Spleen (tissue), 11 donors: ENCODE measurements around the gene HOTAIR. TPM values are rescaled to one million over a fixed set of nuclear protein-coding genes. Genes with fewer than 3 reads are reported as not detected.

ENCODE experiments used
- DNase-seq: peaks from one replicate; pipeline ENCODE4 v3.0.0-alpha.2; 2020
- H3K27ac ChIP-seq, 8 donors: fragments of 200-600 bp; sonication (generic) in 7 of 8; 1 replicate in 4 of 8; 2 replicates in 4 of 8; pipeline versions ENCODE4 v1.5.0 to v1.8.0; 2016 to 2021; ENCODE audit warnings: inconsistent platforms in 4 of 8, mild to moderate bottlenecking in 4 of 8, moderate library complexity in 1 of 8
- H3K27me3 ChIP-seq, 7 donors: fragments of 200-600 bp; sonication (generic) in 6 of 7; replicated peaks in 1 of 7; 1 replicate in 4 of 7; 2 replicates in 3 of 7; pipeline versions ENCODE4 v1.5.0 to v1.8.0; 2016 to 2021; ENCODE audit warnings: inconsistent platforms in 3 of 7, mild to moderate bottlenecking in 1 of 7
- H3K36me3 ChIP-seq, 6 donors: fragments of 200-600 bp; sonication (generic) in 5 of 6; 1 replicate in 4 of 6; 2 replicates in 2 of 6; pipeline versions ENCODE4 v1.5.0 to v1.8.0; 2016 to 2021; ENCODE audit warnings: inconsistent platforms in 2 of 6
- H3K4me1 ChIP-seq, 6 donors: fragments of 200-600 bp; sonication (generic) in 5 of 6; 1 replicate in 3 of 6; 2 replicates in 3 of 6; pipeline versions ENCODE4 v1.5.0 to v1.8.0; 2016 to 2021; ENCODE audit warnings: inconsistent platforms in 3 of 6
- H3K4me3 ChIP-seq, 8 donors: fragments of 200-600 bp; sonication (generic) in 7 of 8; 1 replicate in 4 of 8; 2 replicates in 4 of 8; pipeline versions ENCODE4 v1.5.0 to v1.8.0; 2016 to 2021; ENCODE audit warnings: inconsistent platforms in 4 of 8, mild to moderate bottlenecking in 4 of 8, moderate library complexity in 2 of 8
- H3K9me3 ChIP-seq, 8 donors: fragments of 200-600 bp; sonication (generic) in 7 of 8; 1 replicate in 4 of 8; 2 replicates in 4 of 8; pipeline versions ENCODE4 v1.5.0 to v1.8.0; 2016 to 2021; ENCODE audit warnings: inconsistent platforms in 4 of 8
- CTCF ChIP-seq, 11 experiments: fragments of 200-600 bp in 7 of 11; fragments of 450-650 bp in 4 of 11; sonication (generic) in 4 of 11; IDR thresholded peaks in 8 of 11; conservative IDR thresholded peaks in 3 of 11; 1 replicate in 7 of 11; 2 replicates in 4 of 11; pipeline versions ENCODE4 v1.4.0 to v1.8.0; 2016 to 2021; ENCODE audit warnings: antibody characterized with exemption in 11 of 11, inconsistent platforms in 4 of 11, mild to moderate bottlenecking in 1 of 11
- POLR2A ChIP-seq, 3 donors: fragments of 450-650 bp; IDR thresholded peaks; one replicate each; pipeline ENCODE4 v1.5.1; 2017; ENCODE audit warnings: antibody characterized with exemption in 3 of 3, mild to moderate bottlenecking in 1 of 3
- POLR2AphosphoS5 ChIP-seq, 3 donors: sonication (generic); formaldehyde crosslinking; IDR thresholded peaks; one replicate each; pipeline ENCODE4 v1.5.1; 2017; ENCODE audit warnings: antibody characterized with exemption in 3 of 3
- WGBS, 5 donors: extraction: QIAGEN DNeasy Blood & Tissue Kit in 3 of 5; methylation state at CpG; one replicate each; pipeline versions ENCODE4 v1.1.5 to v1.1.7; 2013 to 2018; 5-methylcytosine and 5-hydroxymethylcytosine counted together
- intact Hi-C: fragments of 100-400 bp; cut with DNase I; formaldehyde crosslinking; loops from one replicate; pipeline ENCODE4 v1.15.0; 2023; ENCODE audit warnings: low total_unique reads
- polyA plus RNA-seq, 3 donors: library from polyadenylated mRNA; stranded (reverse); fragments of 200-250 nt; gene quantifications; one replicate each; pipeline ENCODE4 v1.2.1, GENCODE V29; 2013
- total RNA-seq, 7 donors: library from RNA; depleted of rRNA in 3 of 7; stranded (reverse); fragments of >200 nt in 3 of 7; fragmentation: NEBNext Ultra II Directional in 4 of 7; extraction: Animal tissue kit (Norgen Biotek cat#: 25700) in 4 of 7; gene quantifications; one replicate each; pipeline versions ENCODE4 v1.1.0 to v1.2.1, GENCODE V29; 2016 to 2021
- donor health status: healthy with polysubstance abuse.
- donor health status: DM: no; HTN: no; CAD: no; lungs with moderate emphysema.
- donor health status: DM: no; HTN: no; CAD: no.
- donor health status: Bipolar disorder and iron deficiency.
- donor health status: healthy.
- donor health status: DM: no; HTN: no; CAD: no.
- donor health status: DM: yes; HTN: yes; CAD: no.

Gene HOTAIR
- total and polyA plus RNA-seq, 10 donors = not detected

- TF ChIP-seq POLR2A (IDR thresholded peaks at IDR 0.05) = no peak
- no peak for TF ChIP-seq CTCF (IDR thresholded peaks at IDR 0.05 in 8 of 11, conservative IDR thresholded peaks at IDR 0.05 in 3 of 11)
- TF ChIP-seq POLR2AphosphoS5 (IDR thresholded peaks at IDR 0.05) = no peak
- no peaks in the 10 kb centered on the region for H3K36me3 ChIP-seq
- no peak for DNase-seq
- no peaks in the 10 kb centered on the region for H3K9me3 ChIP-seq
- H3K27me3 ChIP-seq = peaks cover 4 to 100% (median 97%) of the 10 kb centered on the region in 7 donors
- intact Hi-C loops = no loop called here
- no peak overlapping the region for H3K27ac ChIP-seq
- H3K4me1 ChIP-seq = peaks cover 0 to 12% (median 0%) of the 10 kb centered on the region in 6 donors
- WGBS, 5 donors = 13 to 24% (median 15%) methylated on average over 4 of the region's 4 CpGs
- H3K4me3 ChIP-seq = no peak overlapping the region
These were observed 30.5 kb downstream of the HOTAIR start for GRCh38 chr12:53944209-53944608.

GRCh38 chr12:53942467-53942997 lies 32.2 kb downstream of the HOTAIR start:
- Histone ChIP-seq H3K4me1 (peaks cover 0 to 23% (median 7%) of the 10 kb centered on the region in 6 donors), H3K36me3 (no peaks in the 10 kb centered on the region), H3K27me3 (peaks cover 7 to 100% (median 99%) of the 10 kb centered on the region in 7 donors), H3K9me3 (peaks cover 0 to 3% (median 0%) of the 10 kb centered on the region in 8 donors), H3K27ac (no peak overlapping the region), H3K4me3 (no peak overlapping the region)
- DNase-seq = no peak
- intact Hi-C loops = no loop called here
- TF ChIP-seq POLR2AphosphoS5 (IDR thresholded peaks at IDR 0.05) (no peak), CTCF (IDR thresholded peaks at IDR 0.05 in 8 of 11, conservative IDR thresholded peaks at IDR 0.05 in 3 of 11) (no peak), POLR2A (IDR thresholded peaks at IDR 0.05) (no peak)
- WGBS, 5 donors = 13 to 24% (median 17%) methylated on average over 2 of the region's 2 CpGs

GRCh38 chr12:53941750-53942149 lies 33.0 kb downstream of the HOTAIR start:
- Histone ChIP-seq H3K4me3 (no peak overlapping the region), H3K27ac (no peak overlapping the region), H3K36me3 (no peaks in the 10 kb centered on the region), H3K9me3 (peaks cover 0 to 3% (median 0%) of the 10 kb centered on the region in 8 donors), H3K27me3 (peaks cover 8 to 100% (median 99%) of the 10 kb centered on the region in 7 donors), H3K4me1 (peaks cover 0 to 23% (median 7%) of the 10 kb centered on the region in 6 donors)
- TF ChIP-seq POLR2A (IDR thresholded peaks at IDR 0.05) = no peak
- TF ChIP-seq POLR2AphosphoS5 (IDR thresholded peaks at IDR 0.05) = no peak
- no peak for TF ChIP-seq CTCF (IDR thresholded peaks at IDR 0.05 in 8 of 11, conservative IDR thresholded peaks at IDR 0.05 in 3 of 11)
- DNase-seq = no peak
- 13 to 24% (median 16%) methylated on average over 5 of the region's 5 CpGs for WGBS, 5 donors
- intact Hi-C loops = no loop called here

- Histone ChIP-seq H3K27me3 (peaks cover 8 to 100% (median 99%) of the 10 kb centered on the region in 7 donors), H3K4me3 (no peak overlapping the region), H3K27ac (no peak overlapping the region), H3K36me3 (no peaks in the 10 kb centered on the region), H3K9me3 (peaks cover 0 to 3% (median 0%) of the 10 kb centered on the region in 8 donors), H3K4me1 (peaks cover 0 to 23% (median 7%) of the 10 kb centered on the region in 6 donors)
- intact Hi-C loops = no loop called here
- DNase-seq = no peak
- no peak for TF ChIP-seq POLR2AphosphoS5 (IDR thresholded peaks at IDR 0.05)
- no peak for TF ChIP-seq POLR2A (IDR thresholded peaks at IDR 0.05)
- no peak for TF ChIP-seq CTCF (IDR thresholded peaks at IDR 0.05 in 8 of 11, conservative IDR thresholded peaks at IDR 0.05 in 3 of 11)
These were observed 33.6 kb downstream of the HOTAIR start for GRCh38 chr12:53941187-53941586.
